MCF 10A (cell line): ENCODE data around the gene PHKB. TPM values are rescaled to one million over a fixed set of nuclear protein-coding genes. Genes with fewer than 3 reads are reported as not detected.

Experiments
- BruUV-seq: library from RNA; stranded (reverse); fragments of 400-500 nt; replicated peaks from 2 replicates; lab custom pipeline; 2021; lab: Mats Ljungman, UMichigan
- CTCF ChIA-PET: fragments of 300-600 bp; sonication (Branson Sonifier 250); formaldehyde crosslinking; extraction: SDS; loops from one replicate; lab custom pipeline; 2021; ENCODE audit warnings: antibody characterized with exemption, inconsistent platforms; lab: Yijun Ruan, JAX
- POLR2A ChIA-PET: fragments of 300-600, 350-650 bp; sonication (Branson Sonifier 250); formaldehyde crosslinking; extraction: SDS; loops from one replicate; lab custom pipeline; 2020; ENCODE audit warnings: antibody characterized with exemption, inconsistent platforms; lab: Yijun Ruan, JAX
- DNase-seq: peaks from one replicate; pipeline ENCODE4 v3.0.0-alpha.2; 2018; ENCODE audit not compliant: unreplicated experiment
- H3K27ac Mint-ChIP-seq: one replicate; pipeline ENCODE4 v1.8.0; 2022; ENCODE audit warnings: mild to moderate bottlenecking, low read depth, mixed read lengths; ENCODE audit not compliant: unreplicated experiment
- H3K27me3 Mint-ChIP-seq: one replicate; pipeline ENCODE4 v1.8.0; 2022; ENCODE audit warnings: mixed read lengths; ENCODE audit not compliant: insufficient read depth, unreplicated experiment
- H3K36me3 Mint-ChIP-seq: one replicate; pipeline ENCODE4 v1.8.0; 2022; ENCODE audit warnings: mild to moderate bottlenecking, moderate library complexity, mixed read lengths; ENCODE audit not compliant: insufficient read depth, unreplicated experiment
- H3K4me1 Mint-ChIP-seq: one replicate; pipeline ENCODE4 v1.8.0; 2022; ENCODE audit warnings: mixed read lengths; ENCODE audit not compliant: insufficient read depth, unreplicated experiment
- H3K4me3 Mint-ChIP-seq: one replicate; pipeline ENCODE4 v1.8.0; 2022; ENCODE audit warnings: mild to moderate bottlenecking, moderate library complexity, mixed read lengths; ENCODE audit not compliant: unreplicated experiment
- H3K9me3 Mint-ChIP-seq: one replicate; pipeline ENCODE4 v1.8.0; 2022; ENCODE audit warnings: mixed read lengths; ENCODE audit not compliant: unreplicated experiment
- CTCF ChIP-seq: fragments of 200-600 bp; IDR thresholded peaks from one replicate; pipeline ENCODE4 v1.8.0; 2022; ENCODE audit warnings: antibody characterized with exemption, mild to moderate bottlenecking; ENCODE audit not compliant: unreplicated experiment
- intact Hi-C: fragments of 100-400 bp; cut with micrococcal nuclease; formaldehyde crosslinking; loops from 2 replicates; pipeline ENCODE4 v1.14.1; 2022
- total RNA-seq: library from RNA; stranded (reverse); gene quantifications from 2 replicates; pipeline ENCODE4 v1.2.3, GENCODE V29; 2022

PHKB gene
- total RNA-seq, 1 experiment from 2014 or later: 62.2 TPM

GRCh38 chr16:47459603-47460002 lies 1.5 kb upstream of the PHKB start:
- Mint-ChIP-seq H3K36me3 (peaks cover 38% of the 10 kb centered on the region), H3K4me3 (peak overlapping the region; percentile 94), H3K9me3 (no peaks in the 10 kb centered on the region), H3K4me1 (peaks cover 31% of the 10 kb centered on the region), H3K27ac (peak overlapping the region; percentile 99), H3K27me3 (no peaks in the 10 kb centered on the region)
- no peak for DNase-seq
- no TSS peak for BruUV-seq
- POLR2A ChIA-PET: interaction anchor here (1.2 to 6.0 kb wide), 9 partner anchors 9 to 486 kb away, joined by 3 to 90 read pairs (median 11); partner anchors contain the start of genes DNAJA2 and NETO2
- intact Hi-C loops: loop anchor here (2.0 to 5.0 kb wide), 3 partner anchors 317 to 698 kb away; partner anchors contain the start of genes ABCC12 and NETO2
- CTCF ChIA-PET: interaction anchor here (0.6 to 6.1 kb wide), 6 partner anchors 9 to 596 kb away, joined by 3 to 31 read pairs (median 4); partner anchors contain the start of gene NETO2
- no peak for TF ChIP-seq CTCF

GRCh38 chr16:47460359-47460710 lies 796 bp upstream of the PHKB start:
- peak overlapping the region; percentile 99 for H3K27ac Mint-ChIP-seq
- DNase-seq: peak; percentile 4
- peaks cover 33% of the 10 kb centered on the region for H3K36me3 Mint-ChIP-seq
- TF ChIP-seq CTCF: no peak
- H3K9me3 Mint-ChIP-seq: no peaks in the 10 kb centered on the region
- H3K4me1 Mint-ChIP-seq: peaks cover 31% of the 10 kb centered on the region
- intact Hi-C loops: loop anchor here (2.0 to 5.0 kb wide), 3 partner anchors 318 to 697 kb away; partner anchors contain the start of genes ABCC12 and NETO2
- ChIA-PET CTCF (interaction anchor here (0.5 to 6.1 kb wide), 8 partner anchors 14 to 595 kb away, joined by 3 to 31 read pairs (median 4); partner anchors contain the start of gene NETO2), POLR2A (interaction anchor here (0.6 to 6.0 kb wide), 14 partner anchors 9 to 670 kb away, joined by 3 to 90 read pairs (median 6); partner anchors contain the start of genes DNAJA2 and NETO2)
- BruUV-seq: no TSS peak
- H3K27me3 Mint-ChIP-seq: no peaks in the 10 kb centered on the region
- peak overlapping the region; percentile 94 for H3K4me3 Mint-ChIP-seq

- Mint-ChIP-seq H3K9me3 (no peaks in the 10 kb centered on the region), H3K27me3 (no peaks in the 10 kb centered on the region), H3K36me3 (peaks cover 21% of the 10 kb centered on the region), H3K4me1 (peaks cover 37% of the 10 kb centered on the region), H3K4me3 (peak overlapping the region; percentile 94), H3K27ac (peak overlapping the region; percentile 99)
- CTCF ChIA-PET: interaction anchor here (0.7 to 6.1 kb wide), 7 partner anchors 11 to 694 kb away, joined by 3 to 31 read pairs (median 3); partner anchors contain the start of genes ABCC12 and NETO2
- intact Hi-C loops: loop anchor here (2.0 to 5.0 kb wide), 3 partner anchors 319 to 696 kb away; partner anchors contain the start of genes ABCC12 and NETO2
- peak; percentile 75 for DNase-seq
- TF ChIP-seq CTCF: no peak
- BruUV-seq: no TSS peak
- POLR2A ChIA-PET: interaction anchor here (0.6 to 6.0 kb wide), 21 partner anchors 11 to 591 kb away, joined by 3 to 90 read pairs (median 3); partner anchors contain the start of genes DNAJA2 and NETO2
Measured at GRCh38 chr16:47461598-47462266, 601 bp downstream of the PHKB start.
